Stomach (tissue), 4 donors: ENCODE data around the gene CDC42BPG.

Experiments
- CTCF ChIP-seq, 7 experiments: fragments of 450-650 bp in 4 of 7; fragments of 200-600 bp in 3 of 7; sonication (generic) in 3 of 7; IDR thresholded peaks; one replicate each; pipeline ENCODE4 v1.5.1; 2016 to 2019; ENCODE audit warnings: antibody characterized with exemption in 7 of 7, control low read depth in 2 of 7, mild to moderate bottlenecking in 1 of 7
- POLR2A ChIP-seq, 4 donors: fragments of 450-650 bp; IDR thresholded peaks; one replicate each; pipeline ENCODE4 v1.6.1; 2016; ENCODE audit warnings: antibody characterized with exemption in 4 of 4, control low read depth in 2 of 4, mild to moderate bottlenecking in 1 of 4, moderate library complexity in 1 of 4
- POLR2AphosphoS5 ChIP-seq, 3 donors: sonication (generic); formaldehyde crosslinking; IDR thresholded peaks; one replicate each; pipeline ENCODE4 v1.6.1; 2016; ENCODE audit warnings: antibody characterized with exemption in 3 of 3

- TF ChIP-seq CTCF (IDR thresholded peaks at IDR 0.05) (no peak), POLR2AphosphoS5 (IDR thresholded peaks at IDR 0.05) (no peak), POLR2A (IDR thresholded peaks at IDR 0.05) (no peak)
These were observed 34.6 kb downstream of the CDC42BPG start for GRCh38 chr11:64809781-64810241.
